Measurements from ENCODE around the gene KRTAP4-7.

DNA sequence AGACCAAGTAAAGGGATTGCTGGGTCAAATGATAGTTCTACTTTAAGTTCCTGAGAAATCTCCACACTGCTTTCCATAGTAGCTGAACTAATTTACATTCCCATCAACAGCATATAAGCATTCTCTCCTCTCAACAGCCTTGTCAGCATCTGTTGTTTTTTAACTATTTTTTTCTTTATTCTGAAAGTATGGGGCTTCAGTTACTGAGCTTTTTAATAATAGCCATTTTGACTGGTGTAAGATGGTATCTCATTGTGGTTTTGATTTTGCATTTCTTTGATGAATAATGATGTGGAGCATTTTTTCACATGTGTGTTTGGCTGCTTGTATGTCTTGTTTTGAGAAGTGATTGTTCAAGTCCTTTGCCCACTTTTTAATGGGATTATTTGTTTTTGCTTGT, 31.4 kb upstream of the KRTAP4-7 start:
- TF ChIP-seq CTCF (IDR thresholded peaks at IDR 0.05) (no peak), ZFX (IDR thresholded peaks at IDR 0.05; ENCODE audit: borderline replicate concordance) (no peak)

Data from 22Rv1 (cell line).